HG03025 (cell line): Measurements from ENCODE around the gene CENPO.

Experiments
- ATAC-seq: cut with Tn5 transposase; IDR thresholded peaks from one replicate; pipeline ENCODE4 v1.9.1; 2021; ENCODE audit warnings: mild to moderate bottlenecking, moderate library complexity; ENCODE audit not compliant: unreplicated experiment, low FRiP score

The CENPO gene, protein sequence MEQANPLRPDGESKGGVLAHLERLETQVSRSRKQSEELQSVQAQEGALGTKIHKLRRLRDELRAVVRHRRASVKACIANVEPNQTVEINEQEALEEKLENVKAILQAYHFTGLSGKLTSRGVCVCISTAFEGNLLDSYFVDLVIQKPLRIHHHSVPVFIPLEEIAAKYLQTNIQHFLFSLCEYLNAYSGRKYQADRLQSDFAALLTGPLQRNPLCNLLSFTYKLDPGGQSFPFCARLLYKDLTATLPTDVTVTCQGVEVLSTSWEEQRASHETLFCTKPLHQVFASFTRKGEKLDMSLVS

DNA sequence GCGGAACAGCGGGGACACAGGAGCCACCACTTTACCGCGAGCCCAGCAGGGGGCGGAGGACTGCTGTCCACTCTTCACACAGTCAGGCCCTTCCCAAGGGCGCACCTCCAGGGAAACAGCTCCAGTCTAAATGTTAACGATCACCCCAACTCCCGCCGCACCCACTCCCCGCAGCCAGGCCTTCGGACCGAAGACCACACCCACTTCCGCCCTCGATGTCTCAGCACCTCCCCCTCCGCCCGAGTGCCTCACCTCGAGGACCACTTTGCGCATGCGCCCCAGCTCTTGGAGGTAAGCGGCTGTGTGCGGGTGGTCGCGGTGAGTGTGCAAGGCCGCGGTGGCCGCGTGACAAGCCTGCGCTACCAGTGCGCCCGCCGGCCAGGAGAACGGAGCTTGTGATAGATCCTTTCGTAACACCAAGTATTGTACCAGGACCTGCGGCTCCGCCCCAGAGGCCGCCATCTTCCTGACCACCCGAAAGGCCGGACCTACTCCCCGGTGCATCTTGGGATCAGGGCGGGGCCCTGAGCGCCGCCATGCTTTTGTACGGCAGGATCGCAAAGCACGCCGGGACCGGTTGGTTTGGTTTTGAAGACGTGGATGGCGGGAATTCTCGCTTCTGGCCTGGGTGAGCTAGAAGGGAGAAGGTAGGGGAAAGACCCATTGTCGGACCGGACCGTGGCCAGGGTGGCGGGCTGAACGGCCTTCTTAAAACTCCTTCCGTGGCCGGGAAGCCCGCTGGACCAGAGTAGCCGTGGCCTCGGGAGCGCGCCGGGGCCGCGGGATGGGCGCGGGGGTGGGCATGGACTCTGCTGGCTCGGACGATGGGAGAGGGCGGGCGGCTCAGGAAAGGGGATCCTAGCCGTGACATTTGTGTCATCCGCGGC is at the start of gene CENPO, which contains the start of gene PTRHD1:
TSS of gene CENPO (plus strand) at position 552 of the 887 bp plus-strand sequence. CDS start 495 bp downstream, outside the sequence.
TSS of gene PTRHD1 (minus strand) at position 518 of the 887 bp plus-strand sequence. CDS start at position 504, 14 bp downstream.
- ATAC-seq = peak; percentile 87

DNA sequence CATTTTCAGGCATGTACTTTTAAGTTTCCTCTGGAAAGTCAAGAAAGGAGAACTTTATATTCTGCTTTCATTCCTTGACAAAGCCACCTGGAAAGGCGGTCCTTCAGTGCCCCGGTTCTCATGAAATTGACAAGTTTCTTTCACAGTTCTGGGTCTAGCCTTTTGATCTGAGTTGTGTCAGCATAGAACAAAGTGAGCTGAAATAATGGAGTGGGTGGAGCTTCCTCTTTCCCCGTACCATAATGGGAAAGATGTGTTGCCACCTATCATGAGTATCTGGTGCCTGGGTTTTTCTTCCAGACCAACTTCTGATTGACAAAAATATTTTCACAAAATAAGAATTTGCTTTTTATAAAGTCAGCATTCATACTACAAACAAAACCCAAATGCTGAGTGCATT is 49.3 kb upstream of the CENPO start:
- no peak for ATAC-seq

DNA sequence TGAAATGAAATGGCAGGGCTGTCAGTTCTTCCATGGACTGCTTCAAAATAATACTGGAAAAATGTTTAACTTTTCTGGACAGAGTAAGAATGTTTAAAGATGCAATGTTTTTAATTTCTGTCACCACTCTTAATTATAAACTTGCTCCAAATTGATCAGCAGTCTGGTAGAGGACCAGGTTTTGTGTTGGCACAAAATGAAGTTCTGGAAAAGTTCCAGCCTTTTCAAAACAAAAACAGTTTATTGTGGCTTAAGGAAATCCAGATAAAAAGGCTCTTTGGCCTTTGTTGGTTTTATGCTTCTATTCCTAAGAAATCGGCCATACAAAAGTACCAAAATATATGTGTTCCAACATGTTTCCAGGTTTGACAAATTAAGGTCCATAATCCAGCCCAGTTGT is 48.9 kb upstream of the CENPO start:
- no peak for ATAC-seq

DNA sequence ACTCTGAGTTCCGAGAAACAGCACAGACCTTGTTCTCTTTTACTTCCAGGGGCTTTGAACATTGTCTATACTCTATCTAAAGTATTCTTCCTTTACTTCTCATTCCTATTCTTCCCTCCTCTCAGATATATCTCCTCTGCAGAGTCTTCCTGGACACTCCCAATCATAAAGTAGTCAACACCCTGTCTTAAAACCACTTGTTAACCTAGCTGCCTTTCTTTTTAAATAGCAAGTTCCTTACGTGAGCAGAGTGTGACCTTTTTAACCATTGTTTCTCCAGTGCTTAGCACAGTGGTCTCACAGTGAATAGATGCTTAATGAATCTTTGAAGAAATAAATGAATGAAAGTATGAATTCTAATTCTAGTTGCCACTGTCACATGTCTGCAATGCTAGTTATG is 47.4 kb upstream of the CENPO start:
- ATAC-seq = no peak

DNA sequence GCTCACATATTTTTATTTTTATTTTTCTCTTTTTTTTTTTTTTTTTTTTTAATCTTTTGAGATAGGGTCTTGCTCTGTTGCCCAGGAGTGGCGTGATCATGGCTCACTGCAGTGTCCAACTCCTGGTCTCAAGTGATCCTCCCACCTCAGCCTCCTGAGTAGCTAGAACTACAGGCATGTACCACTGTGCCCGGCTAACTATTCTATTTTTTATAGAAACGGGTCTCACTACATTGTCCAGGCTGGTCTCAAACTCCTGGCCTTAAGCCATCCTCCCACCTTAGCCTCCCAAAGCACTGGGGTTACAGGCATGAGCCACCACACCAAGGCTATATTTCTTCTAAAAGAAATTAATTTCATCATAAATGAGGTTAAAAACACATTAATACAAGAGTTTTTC is 45.9 kb upstream of the CENPO start:
- no peak for ATAC-seq

DNA sequence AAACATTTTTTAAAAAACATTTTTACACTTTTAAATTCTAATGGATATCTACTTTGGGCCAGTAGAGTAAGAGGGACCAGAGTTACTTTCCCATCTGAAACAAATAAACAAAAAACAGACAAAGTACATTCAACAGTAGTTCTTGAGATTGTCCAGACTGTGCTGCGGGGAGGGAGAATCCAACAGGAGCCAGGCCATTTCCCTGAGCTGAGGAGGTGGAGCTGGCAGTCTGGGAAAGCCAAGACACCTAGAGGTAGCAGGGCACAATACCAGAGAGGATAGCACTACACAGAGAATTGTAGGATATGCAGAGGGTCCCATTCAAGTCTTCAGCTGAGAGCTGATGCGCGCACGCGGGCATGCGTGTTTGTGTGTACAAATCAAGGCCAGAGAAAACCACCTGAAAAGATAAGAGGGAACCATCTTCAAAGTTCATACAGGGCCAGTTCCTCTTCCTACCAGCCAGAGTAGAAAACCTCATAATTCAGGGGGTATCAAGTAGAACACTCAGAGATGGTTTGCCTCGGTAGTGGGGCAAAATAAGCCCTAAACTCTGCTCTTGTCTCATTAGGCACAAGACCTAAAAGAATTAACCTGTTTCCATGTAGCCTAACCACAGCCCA is 44.0 kb upstream of the CENPO start:
- ATAC-seq = no peak

DNA sequence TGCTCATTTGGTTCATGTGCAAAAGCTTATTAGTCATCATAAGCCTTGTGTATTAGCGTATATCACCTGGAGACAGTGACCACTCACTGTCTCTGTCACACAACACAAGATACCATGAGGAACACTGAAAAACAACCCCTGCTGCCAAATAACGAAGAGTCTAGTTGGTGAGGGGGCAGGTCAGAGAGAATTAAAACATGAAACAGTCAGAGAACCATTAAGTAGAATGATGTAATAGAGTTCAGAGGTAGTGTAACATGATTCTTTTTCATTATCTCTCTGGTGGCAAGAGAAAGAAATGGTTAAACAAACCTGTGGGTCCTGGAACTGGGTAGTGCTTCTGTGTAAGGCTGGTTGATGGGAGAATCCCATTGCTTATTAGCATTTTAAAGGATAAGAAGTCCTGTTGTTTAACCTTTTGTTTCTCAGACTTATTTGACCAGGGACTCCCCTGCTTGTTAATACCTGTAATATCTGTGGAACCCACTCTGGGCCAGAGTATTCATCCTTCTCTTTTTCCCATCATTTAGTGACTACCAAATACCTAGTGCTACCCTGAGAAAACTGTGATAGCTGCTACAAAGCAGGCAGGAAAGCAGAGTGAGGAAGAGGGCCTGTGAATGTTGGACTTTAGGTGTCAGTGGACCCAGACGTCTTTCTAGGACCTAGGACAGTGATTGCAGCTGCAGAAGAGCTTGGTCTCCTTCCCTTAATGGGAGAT is 38.1 kb upstream of the CENPO start:
- no peak for ATAC-seq

DNA sequence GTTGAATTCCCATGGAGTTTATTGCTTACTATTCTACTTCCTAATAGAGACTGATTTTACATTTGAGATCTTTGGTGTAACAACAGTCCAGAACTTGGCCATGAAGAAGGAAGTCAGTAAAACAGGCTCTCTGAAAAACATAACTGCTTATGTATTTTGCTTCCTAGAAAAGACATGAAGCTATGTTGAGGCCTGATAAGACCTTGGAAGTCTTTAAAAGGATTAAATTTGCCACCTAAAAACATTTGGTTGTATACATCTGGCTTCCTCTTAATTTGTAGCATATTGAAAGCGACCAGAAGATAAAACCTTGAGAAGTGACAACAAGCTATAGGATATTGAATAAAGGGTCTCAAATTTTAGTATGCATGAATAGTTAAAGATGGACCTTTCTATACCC is 36.4 kb upstream of the CENPO start:
- no peak for ATAC-seq

DNA sequence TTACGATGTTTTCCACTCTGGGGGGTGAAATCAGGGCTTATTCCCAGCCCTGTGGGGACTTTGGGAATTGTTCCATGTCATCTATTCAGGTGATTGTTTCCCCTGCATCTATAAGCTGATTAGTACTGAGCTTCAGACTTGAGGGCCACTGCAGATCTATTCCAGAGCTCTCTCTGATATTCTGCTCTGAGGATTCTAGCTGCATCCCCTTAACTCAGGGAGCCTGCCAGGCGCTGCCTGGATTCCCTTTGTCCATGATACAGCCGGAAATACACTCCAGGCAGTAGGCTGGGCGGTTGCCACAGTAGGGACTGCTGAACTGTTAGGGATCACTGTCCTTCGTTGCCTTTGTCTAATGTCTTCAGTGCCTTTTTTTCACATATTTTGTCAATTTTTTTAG is 31.4 kb upstream of the CENPO start:
- no peak for ATAC-seq

DNA sequence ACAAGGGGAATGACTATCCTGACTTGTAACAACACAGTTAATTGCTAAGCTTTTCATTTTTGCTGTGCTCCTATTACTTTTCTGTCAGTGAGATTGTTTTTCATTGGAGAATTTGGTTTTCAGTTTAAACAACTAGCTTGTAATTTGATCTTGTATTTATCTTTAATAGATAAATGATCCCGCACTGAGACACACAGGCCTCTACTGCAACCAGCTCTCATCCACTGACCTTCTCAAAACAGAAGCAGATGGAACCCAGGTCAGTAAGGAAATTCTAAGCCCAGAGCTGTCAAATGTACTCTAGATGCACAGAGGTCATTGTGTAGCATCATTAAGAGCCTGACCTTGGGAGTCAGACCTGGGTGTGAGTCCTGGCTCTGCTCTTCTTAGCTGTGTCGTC is 30.7 kb upstream of the CENPO start:
- no peak for ATAC-seq

DNA sequence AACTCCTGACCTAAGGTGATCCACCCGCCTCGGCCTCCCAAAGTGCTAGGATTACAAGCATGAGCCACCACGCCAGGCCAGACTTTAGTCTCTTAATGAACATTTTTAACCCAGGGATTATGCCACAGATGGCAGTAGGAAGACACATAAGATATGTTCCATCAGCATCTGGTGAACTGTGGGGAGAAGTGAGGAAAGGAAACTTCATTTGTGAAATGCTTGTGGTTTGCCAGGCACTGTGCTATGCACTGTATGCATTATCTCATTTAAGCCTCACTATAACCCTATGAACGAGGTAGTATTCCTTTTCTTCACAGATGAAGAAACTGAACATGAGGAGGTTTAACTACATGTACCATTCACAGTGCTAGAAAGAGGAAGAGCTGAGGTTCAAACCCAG is 29.4 kb upstream of the CENPO start:
- no peak for ATAC-seq

DNA sequence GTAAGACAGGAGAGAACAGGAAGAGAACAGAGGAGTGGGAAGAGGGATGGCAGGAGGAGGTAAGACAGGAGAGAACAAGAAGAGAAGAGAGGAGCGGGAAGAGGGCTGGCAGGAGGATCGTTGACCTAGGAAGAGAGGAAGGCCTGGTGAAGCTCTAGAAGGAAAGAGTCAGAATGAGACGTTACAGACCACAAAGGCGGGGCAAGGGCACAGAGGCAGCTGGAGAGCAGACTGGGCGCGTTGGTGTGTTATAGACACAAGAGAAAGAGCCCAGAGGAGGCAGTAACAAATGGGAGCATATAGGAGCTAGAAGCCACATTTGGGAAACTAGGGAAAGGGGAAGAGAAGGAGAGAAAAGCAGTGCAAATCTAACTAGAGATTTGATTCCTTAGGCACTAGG is 26.6 kb upstream of the CENPO start:
- ATAC-seq = no peak

DNA sequence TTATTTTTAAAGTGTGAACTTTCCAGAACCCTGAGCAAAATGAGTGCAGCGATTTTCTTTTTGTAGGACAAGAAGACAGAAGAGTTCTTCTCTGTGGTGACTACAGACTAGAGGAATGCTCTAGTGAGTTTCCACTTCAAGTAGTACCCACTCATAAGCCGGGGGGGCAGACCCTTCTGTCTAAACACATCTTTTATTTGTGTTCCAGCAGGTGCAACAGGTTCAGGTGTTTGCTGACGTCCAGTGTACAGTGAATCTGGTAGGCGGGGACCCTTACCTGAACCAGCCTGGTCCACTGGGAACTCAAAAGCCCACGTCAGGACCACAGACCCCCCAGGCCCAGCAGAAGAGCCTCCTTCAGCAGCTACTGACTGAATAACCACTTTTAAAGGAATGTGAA is 25.2 kb upstream of the CENPO start:
- ATAC-seq = no peak

DNA sequence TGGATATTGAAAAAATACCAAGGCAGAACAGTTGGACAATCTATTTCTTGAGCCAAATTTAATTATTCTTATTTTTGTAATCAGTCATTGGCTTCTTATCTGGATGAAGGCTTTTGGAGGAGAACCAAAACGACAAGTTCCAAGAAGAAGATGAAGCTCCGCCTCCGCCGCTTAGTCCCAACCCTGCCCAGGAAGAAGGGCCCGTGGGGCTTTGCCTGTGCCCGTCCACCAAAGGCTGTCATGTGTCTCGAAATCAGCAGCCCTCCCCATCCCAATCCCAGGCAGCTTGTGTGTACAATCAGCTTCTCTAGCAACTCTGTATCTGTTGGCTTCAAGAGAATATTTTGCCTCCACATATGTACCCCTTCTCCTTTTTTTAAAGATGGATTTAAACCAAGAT is 24.6 kb upstream of the CENPO start:
- ATAC-seq = no peak

DNA sequence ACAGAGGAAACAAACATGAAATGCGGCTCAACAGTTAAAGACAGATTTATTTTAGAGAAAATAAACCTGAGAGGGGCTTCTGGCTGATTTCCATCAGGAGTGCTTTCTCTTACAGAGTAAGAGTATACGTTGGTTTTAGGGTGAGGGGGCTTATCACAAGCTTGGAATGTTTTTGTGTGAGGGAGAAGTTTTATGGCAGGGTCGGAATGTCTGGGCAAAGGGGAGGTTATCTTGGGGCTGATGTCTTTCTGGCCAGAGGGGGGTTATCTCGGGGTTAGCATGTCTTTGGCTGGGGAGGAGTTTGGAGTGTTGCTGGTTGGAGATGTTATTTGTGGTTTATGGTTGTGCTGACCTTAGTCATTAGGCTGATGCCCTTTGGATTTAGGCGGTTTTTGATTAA is 22.2 kb upstream of the CENPO start:
- no peak for ATAC-seq

DNA sequence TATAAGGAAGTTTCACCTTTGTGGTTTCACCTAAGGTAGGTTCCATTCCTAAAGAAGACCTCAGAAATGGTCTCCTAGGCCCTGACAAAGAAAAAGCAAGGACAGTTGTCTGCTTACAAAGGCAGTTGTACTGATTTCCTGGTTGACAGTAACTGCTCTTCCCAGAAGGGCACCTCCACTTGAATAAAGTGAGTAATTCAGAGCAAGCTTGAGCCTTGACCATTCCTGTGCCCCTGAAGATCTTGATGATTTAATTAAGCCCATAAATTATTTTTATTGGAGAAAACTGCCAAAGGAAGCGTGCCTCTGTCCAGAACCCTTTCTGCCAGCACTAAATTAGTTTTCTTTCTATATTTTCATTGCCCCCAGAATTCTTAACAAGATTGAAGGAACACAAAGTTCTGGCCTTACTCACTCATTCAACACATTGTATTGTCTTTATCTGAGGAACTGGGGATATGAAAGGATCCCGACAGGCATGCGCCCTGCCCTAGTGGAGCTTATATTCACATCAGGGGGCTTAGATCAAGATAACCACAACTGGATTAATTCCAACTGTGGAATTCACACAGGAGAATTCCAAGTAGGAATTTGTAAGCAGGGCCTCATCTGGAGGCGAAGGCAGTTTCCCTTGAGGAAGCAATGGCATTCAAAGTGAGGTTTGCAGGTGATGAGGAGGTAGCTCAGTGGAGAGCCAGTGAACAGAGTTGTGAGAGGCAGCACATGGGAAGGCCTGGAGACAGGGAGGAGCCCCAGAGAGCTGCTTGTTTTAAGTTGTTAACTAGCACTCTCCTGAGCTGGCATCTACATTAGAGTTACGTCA is 21.2 kb upstream of the CENPO start:
- no peak for ATAC-seq

DNA sequence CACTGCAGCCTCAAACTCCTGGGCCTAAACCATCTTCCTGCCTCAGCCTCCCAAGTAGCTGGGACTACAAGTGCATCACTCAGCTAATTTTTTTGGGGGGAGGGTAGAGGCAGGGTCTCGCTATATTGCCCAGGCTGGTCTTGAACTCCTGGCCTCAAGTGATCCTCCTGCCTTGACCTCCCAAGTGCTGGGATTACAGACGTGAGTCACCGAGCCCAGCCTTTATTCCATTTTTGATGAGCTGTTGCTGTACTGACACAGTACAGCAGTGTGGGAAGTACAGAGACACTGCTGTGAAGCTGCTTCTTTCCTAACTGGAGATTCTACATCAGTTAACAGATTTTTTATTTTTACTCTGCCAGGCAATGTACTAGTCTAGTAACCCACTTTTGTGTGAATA is 18.9 kb upstream of the CENPO start:
- ATAC-seq = no peak

DNA sequence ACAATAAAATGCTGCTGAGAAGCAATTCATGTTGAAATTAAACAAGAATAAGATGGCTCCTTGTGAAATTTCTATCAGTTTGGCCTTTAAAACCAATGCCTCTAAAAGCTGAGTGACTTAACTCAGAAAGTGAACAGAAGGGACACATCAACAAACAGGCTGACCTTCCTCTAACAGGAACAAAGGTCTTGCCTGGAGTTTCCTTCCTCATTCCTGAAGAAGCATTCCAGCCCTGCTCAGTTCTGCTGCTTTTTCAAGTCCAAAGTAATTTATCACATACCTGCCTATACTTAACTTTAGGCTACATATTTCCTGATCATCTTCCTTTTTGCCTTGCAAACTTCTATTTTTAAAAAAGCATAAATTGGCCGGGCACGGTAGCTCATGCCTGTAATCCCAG is 14.1 kb upstream of the CENPO start:
- no peak for ATAC-seq

DNA sequence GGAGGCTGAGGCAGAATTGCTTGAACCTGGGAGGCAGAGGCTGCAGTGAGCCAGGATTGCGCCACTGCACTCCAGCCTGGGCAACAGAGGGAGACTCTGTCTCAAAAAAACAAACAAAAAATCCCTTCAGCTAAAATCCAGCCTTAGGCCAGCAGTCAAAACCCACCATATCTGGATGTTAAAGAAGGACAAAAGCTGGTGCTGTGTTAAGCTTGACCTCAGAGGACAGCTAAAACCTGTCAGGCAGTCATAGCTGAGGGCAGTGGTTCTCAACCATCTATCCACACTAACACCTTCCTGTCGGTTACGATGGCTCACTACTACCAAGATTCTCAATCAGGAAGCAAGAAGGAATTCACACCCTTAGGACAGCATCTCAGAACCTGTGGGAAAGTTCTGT is 9.6 kb upstream of the CENPO start:
- no peak for ATAC-seq
